ENCODE data around the gene DST.
"Not testable (repeated sequence)": the region's sequence is repeated elsewhere in the genome, so short reads cannot be mapped to it uniquely, and the experiment has no call there.

The DST gene

DNA sequence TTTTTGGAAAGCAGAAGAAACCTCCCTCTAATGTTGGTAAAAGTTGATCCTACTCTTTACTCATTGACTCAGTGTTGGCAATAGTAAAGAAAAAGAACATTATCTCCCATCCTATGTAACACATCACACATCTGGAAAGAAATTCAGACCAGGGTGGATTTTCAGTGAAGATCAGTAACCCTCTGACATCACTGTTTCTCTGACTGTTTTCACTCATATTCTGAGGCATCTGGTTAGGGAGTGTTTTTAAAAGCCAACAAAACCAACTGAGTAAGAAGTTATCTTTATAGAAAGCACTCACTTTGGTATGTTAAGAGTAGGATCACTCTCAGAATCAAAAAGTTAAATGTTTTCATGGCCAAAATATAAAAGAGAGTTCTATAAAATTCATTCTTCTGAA is 143.6 kb downstream of the DST start:
- no peak for DNase-seq
- Mint-ChIP-seq H3K4me3 (no peak overlapping the region), H3K36me3 (ENCODE audit: low read depth) (no peaks in the 10 kb centered on the region), H3K27ac (no peak overlapping the region), H3K27me3 (no peaks in the 10 kb centered on the region), H3K9me3 (no peaks in the 10 kb centered on the region), H3K4me1 (no peaks in the 10 kb centered on the region)
- ATAC-seq: no peak

DNA sequence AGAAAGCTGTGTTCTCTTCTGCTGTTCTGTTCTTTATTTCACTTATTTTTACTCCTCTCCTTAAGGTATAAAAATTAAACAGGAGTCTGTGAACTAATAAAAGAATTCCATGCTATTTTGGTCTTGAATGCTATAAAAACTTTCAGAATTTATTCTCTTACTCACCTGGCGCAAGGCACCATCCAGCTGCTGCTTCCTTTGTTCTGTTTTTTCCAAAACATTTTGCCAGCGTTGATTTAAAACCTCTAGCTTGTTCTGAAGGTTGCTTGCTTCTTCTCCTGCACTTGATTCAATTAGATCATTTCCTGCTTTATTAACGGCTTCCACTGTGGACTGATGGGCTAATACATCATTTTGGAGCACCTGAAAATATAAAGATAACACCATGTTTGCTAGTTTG is 145.0 kb downstream of the DST start:
- Mint-ChIP-seq H3K9me3 (no peaks in the 10 kb centered on the region), H3K4me3 (no peak overlapping the region), H3K36me3 (ENCODE audit: low read depth) (no peaks in the 10 kb centered on the region), H3K4me1 (no peaks in the 10 kb centered on the region), H3K27me3 (no peaks in the 10 kb centered on the region), H3K27ac (no peak overlapping the region)
- DNase-seq (no peak), ATAC-seq (no peak)

DNA sequence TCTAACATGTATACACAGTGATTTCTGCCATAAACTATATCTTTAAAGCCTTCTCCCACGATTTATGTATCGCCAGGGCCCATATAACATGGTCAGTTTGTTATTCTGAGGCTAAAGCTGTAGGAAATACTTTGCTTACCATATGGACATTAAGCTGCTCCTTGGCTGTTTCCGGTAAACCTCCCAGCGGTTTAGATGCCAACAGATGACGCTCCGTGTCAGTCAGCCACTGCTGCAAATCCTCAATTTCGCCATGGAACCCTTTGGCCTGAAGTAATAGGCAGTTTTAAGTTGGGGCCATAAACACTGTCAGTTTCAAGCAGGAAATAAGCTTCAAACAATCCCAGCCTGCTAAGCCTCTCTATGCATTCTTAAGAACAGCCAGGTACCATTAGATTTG is 145.4 kb downstream of the DST start:
- no peaks in the 10 kb centered on the region for H3K9me3 Mint-ChIP-seq
- H3K27me3 Mint-ChIP-seq: no peaks in the 10 kb centered on the region
- ATAC-seq: no peak
- no peak overlapping the region for H3K27ac Mint-ChIP-seq
- DNase-seq: no peak
- no peak overlapping the region for H3K4me3 Mint-ChIP-seq
- H3K4me1 Mint-ChIP-seq: no peaks in the 10 kb centered on the region
- no peaks in the 10 kb centered on the region for H3K36me3 Mint-ChIP-seq (ENCODE audit: low read depth)

DNA sequence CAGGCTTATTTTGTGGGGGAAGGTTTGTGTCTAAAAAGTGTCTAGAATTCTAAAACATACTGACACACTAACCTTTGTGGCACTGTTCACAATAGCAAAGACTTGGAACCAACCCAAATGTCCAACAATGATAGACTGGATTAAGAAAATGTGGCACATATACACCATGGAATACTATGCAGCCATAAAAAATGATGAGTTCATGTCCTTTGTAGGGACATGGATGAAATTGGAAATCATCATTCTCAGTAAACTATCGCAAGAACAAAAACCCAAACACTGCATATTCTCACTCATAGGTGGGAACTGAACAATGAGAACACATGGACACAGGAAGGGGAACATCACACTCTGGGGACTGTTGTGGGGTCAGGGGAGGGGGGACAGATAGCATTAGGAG is 146.0 kb downstream of the DST start:
- DNase-seq; H3K4me3 Mint-ChIP-seq; H3K27me3 Mint-ChIP-seq; H3K27ac Mint-ChIP-seq; H3K36me3 Mint-ChIP-seq (ENCODE audit: low read depth); H3K9me3 Mint-ChIP-seq; ATAC-seq; H3K4me1 Mint-ChIP-seq: not testable (repeated sequence)

- Mint-ChIP-seq H3K4me1 (no peaks in the 10 kb centered on the region), H3K27me3 (no peaks in the 10 kb centered on the region), H3K9me3 (no peaks in the 10 kb centered on the region), H3K4me3 (no peak overlapping the region), H3K27ac (no peak overlapping the region), H3K36me3 (ENCODE audit: low read depth) (no peaks in the 10 kb centered on the region)
- no peak for DNase-seq
- ATAC-seq: no peak
These were observed 147.0 kb downstream of the DST start for GRCh38 chr6:56495654-56496053.

DNA sequence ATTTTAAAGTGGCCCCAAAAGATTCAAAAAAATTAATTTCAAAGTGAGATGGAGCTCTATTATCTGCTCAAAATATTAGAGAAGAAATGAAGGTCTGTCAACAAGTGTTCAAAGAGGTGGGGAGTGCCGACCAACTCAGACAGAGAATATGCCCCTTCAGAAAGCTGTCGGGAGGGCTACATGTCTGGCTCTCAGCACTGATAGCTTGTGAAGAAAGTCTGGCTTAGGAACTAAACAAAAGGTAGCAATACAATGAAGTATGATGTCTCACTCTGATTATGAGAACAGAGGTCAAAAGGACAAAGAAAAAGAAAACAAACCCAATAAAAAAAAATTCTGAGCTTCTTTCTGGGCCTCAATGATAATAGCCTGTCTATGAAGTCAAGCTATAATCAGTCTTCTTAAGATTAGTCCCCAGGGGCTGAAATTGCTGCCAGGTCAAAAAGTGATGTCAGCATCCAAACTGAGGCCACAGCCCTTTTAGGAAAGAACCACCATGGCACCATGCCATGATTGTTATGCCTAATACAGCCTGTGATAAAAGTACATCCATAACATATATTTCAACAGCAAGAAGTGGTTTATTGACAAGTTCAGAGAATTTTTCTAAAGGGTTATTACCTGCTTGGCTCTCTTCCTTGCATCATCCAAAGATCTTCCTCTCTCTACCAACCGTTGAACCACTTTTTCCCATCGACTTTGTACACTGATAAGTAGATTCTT is 150.9 kb downstream of the DST start:
- H3K9me3 Mint-ChIP-seq: no peaks in the 10 kb centered on the region
- no peak for ATAC-seq
- H3K4me3 Mint-ChIP-seq: no peak overlapping the region

DNA sequence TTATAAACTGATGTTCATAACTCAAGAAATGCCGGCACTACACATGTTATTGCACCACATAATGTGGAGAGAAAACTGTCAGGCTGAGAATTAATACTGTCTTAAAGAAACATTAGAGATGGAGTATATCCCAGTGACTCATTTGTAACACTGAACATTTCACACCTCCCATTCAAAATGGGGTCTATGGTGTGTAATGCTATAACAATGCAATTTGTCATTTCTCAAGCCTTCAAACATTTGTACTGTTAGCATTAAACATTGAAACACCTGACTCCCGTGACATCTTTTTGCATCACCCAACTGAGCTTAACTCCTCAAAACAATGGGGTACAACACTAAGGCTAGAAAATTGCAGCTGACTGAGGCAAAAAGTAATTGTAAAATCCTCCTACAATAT is 151.7 kb downstream of the DST start:
- no peak overlapping the region for H3K27ac Mint-ChIP-seq
- ATAC-seq (no peak), DNase-seq (no peak)
- H3K4me1 Mint-ChIP-seq: no peaks in the 10 kb centered on the region
- H3K9me3 Mint-ChIP-seq: no peaks in the 10 kb centered on the region
- H3K4me3 Mint-ChIP-seq: no peak overlapping the region
- no peaks in the 10 kb centered on the region for H3K27me3 Mint-ChIP-seq
- H3K36me3 Mint-ChIP-seq (ENCODE audit: low read depth): peaks cover 3% of the 10 kb centered on the region

More for the DNA sequence above, 150.9 kb downstream of the DST start:
- DNase-seq: no peak
- H3K36me3 Mint-ChIP-seq (ENCODE audit: low read depth): no peaks in the 10 kb centered on the region
- H3K27me3 Mint-ChIP-seq: no peaks in the 10 kb centered on the region
- no peak overlapping the region for H3K27ac Mint-ChIP-seq
- no peaks in the 10 kb centered on the region for H3K4me1 Mint-ChIP-seq

DNA sequence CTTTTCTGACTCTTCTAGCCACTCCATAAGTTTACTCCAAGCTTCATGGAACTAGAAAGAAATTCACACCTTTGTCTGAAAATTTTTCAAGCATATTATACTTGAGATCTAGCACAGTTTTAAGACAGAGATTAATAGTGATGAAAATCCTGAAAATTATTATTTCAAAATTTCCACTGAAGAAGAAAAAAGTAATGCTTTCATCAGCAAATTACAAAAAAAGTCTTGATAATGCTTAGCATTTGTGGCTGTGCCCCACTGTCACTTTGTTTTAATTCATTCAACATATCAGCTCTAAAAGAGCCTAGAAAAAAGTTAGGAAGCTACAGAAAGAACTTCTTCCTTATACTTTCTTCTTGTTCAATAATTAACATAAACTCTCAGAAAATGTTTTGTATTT is 153.1 kb downstream of the DST start:
- no peaks in the 10 kb centered on the region for H3K4me1 Mint-ChIP-seq
- H3K27me3 Mint-ChIP-seq: no peaks in the 10 kb centered on the region
- H3K36me3 Mint-ChIP-seq (ENCODE audit: low read depth): peaks cover 3% of the 10 kb centered on the region
- ATAC-seq (no peak), DNase-seq (no peak)
- no peak overlapping the region for H3K27ac Mint-ChIP-seq
- H3K9me3 Mint-ChIP-seq: no peaks in the 10 kb centered on the region
- H3K4me3 Mint-ChIP-seq: no peak overlapping the region

DNA sequence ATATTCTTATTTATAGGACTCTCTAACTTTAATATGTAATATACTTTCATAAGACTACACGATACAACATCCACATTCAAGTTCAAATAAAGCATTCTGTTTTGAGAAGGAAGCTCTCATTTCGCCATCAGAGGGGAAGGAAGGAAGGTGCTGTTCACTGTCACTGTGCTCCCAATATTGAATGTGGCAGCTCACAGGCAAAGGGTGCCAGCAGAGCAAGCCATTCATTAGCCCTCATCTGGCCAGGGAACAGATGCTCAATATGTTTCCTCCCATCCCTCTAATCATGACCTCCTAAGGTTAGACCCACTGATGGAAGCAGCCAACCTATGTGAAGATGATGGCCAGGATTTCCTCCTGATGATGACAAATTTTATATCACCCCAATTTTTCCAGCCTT is 154.4 kb downstream of the DST start:
- no peaks in the 10 kb centered on the region for H3K27me3 Mint-ChIP-seq
- DNase-seq (no peak), ATAC-seq (no peak)
- no peaks in the 10 kb centered on the region for H3K4me1 Mint-ChIP-seq
- no peak overlapping the region for H3K27ac Mint-ChIP-seq
- peaks cover 3% of the 10 kb centered on the region for H3K36me3 Mint-ChIP-seq (ENCODE audit: low read depth)
- no peaks in the 10 kb centered on the region for H3K9me3 Mint-ChIP-seq
- H3K4me3 Mint-ChIP-seq: no peak overlapping the region

DNA sequence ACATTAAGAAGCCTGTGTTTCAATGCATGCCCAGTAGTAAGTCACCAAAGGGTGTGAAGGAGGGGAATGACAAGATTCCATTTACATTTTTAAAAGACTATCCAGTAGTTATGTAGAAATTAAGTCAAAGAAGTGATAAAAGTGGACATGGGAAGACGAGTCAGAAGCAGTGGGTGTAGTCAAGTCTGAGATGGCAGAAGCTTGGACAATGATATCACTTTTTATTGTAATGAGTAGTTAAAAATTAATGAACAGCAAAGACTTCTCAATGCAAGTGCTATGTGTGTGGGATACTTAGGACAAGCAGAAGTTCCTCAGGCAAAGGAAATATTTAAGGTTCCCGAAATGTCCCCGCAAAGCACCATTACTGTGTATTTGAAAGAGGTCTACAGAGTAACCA is 156.0 kb downstream of the DST start:
- no peaks in the 10 kb centered on the region for H3K27me3 Mint-ChIP-seq
- peaks cover 3% of the 10 kb centered on the region for H3K36me3 Mint-ChIP-seq (ENCODE audit: low read depth)
- H3K4me3 Mint-ChIP-seq: no peak overlapping the region
- ATAC-seq (no peak), DNase-seq (no peak)
- H3K4me1 Mint-ChIP-seq: no peaks in the 10 kb centered on the region
- no peaks in the 10 kb centered on the region for H3K9me3 Mint-ChIP-seq
- H3K27ac Mint-ChIP-seq: no peak overlapping the region

DNA sequence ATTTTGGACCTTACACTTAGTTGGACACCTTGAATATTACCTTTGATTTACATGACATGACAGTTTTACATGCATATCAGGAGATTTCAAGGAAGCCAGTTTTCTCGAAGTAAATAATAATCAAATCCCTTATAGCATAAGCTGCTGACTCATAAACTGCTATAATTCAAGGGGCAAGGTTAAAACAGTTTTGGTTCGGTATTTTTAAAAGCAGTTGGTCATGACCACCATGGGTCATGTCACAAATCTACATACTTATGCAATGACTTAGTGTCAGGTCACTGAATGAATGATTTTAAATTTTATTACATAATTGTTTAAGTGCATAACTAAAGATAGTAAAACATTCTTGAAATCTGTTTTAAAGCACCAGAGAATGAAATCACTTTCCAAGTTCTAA is 158.0 kb downstream of the DST start:
- no peak overlapping the region for H3K4me3 Mint-ChIP-seq
- no peak for ATAC-seq
- H3K4me1 Mint-ChIP-seq: no peaks in the 10 kb centered on the region
- peaks cover 3% of the 10 kb centered on the region for H3K36me3 Mint-ChIP-seq (ENCODE audit: low read depth)
- H3K9me3 Mint-ChIP-seq: no peaks in the 10 kb centered on the region
- H3K27ac Mint-ChIP-seq: no peak overlapping the region
- H3K27me3 Mint-ChIP-seq: no peaks in the 10 kb centered on the region
- DNase-seq: no peak

DNA sequence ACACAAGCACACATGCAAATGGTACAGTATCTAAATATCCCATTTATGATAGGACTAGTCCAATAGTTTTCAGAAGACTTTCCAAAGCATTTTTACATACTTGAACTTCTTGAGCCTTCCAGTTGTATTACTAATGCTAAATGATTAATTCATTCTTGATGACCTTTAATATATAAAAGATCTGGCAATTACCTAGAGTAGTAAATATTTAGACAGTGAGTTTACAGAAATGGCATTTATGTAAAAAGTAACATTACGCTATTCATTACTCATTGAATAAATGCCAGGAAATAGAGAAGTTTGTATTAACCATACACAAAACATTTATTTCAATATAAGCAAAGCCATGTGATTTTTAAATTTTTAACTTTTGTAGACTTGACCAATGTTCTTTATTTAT is 158.8 kb downstream of the DST start:
- Mint-ChIP-seq H3K4me1 (no peaks in the 10 kb centered on the region), H3K27ac (no peak overlapping the region), H3K27me3 (no peaks in the 10 kb centered on the region), H3K4me3 (no peak overlapping the region), H3K36me3 (ENCODE audit: low read depth) (peaks cover 3% of the 10 kb centered on the region), H3K9me3 (peaks cover 4% of the 10 kb centered on the region)
- DNase-seq (no peak), ATAC-seq (no peak)

- Mint-ChIP-seq H3K36me3 (ENCODE audit: low read depth) (peaks cover 3% of the 10 kb centered on the region), H3K9me3 (peaks cover 4% of the 10 kb centered on the region), H3K27me3 (no peaks in the 10 kb centered on the region), H3K4me3 (no peak overlapping the region), H3K27ac (no peak overlapping the region), H3K4me1 (no peaks in the 10 kb centered on the region)
- no peak for DNase-seq
- ATAC-seq: no peak
These were observed 160.2 kb downstream of the DST start for GRCh38 chr6:56482525-56482924.

GRCh38 chr6:56481957-56482356 is 160.7 kb downstream of the DST start:
- no peak overlapping the region for H3K27ac Mint-ChIP-seq
- DNase-seq (no peak), ATAC-seq (no peak)
- H3K27me3 Mint-ChIP-seq: no peaks in the 10 kb centered on the region
- no peak overlapping the region for H3K4me3 Mint-ChIP-seq
- peaks cover 4% of the 10 kb centered on the region for H3K9me3 Mint-ChIP-seq
- H3K4me1 Mint-ChIP-seq: no peaks in the 10 kb centered on the region
- H3K36me3 Mint-ChIP-seq (ENCODE audit: low read depth): peaks cover 3% of the 10 kb centered on the region

DNA sequence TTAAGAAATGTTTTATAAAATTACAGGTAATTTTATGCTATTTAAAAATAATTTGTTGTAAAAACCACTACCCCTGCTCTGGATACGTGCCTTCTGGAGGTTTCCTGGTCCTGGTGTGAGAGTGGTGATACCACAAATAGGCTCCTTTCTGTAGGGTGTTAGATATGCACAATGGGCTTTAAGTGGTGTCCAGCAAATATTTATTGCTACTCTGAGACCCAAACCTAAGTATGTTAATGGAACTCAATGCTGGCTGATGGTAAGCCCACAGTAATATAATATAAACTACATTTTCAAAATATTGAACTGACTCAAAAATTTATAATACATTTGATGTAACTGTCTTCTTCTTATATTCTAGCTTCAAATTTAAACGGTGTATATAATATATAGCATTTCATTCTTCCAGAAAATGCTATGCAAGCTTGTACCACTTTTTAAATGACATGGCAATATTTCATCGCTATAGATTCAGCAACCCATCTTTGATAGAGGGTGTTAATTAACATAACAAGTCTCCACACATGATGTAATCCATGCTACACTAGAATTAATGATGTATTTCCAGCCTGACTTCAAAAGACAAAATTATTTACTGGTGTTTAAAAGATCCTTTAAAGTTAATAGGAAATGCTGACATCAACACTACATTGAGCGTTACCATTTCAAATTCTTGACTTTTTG is 161.9 kb downstream of the DST start:
- Mint-ChIP-seq H3K9me3 (peaks cover 4% of the 10 kb centered on the region), H3K27ac (no peak overlapping the region), H3K4me3 (no peak overlapping the region), H3K4me1 (no peaks in the 10 kb centered on the region), H3K36me3 (ENCODE audit: low read depth) (no peaks in the 10 kb centered on the region), H3K27me3 (no peaks in the 10 kb centered on the region)
- DNase-seq: no peak
- no peak for ATAC-seq

All from activated naive CD8-positive, alpha-beta T cell treated with anti-CD3 and anti-CD28 coated beads, Interleukin-2, amount 50 U/mL, for 24 hours (primary cell).